Activated gamma-delta T cell (primary cell): Measurements from ENCODE around the gene SNHG17.
"Not testable (repeated sequence)": the region's sequence is repeated elsewhere in the genome, so short reads cannot be mapped to it uniquely, and the experiment has no call there.

ENCODE experiments used
- DNase-seq: peaks from one replicate; lab custom pipeline; 2025; lab: John Stamatoyannopoulos, UW

SNHG17 gene

GRCh38 chr20:38420388-38421085, 14.6 kb downstream of the SNHG17 start:
- DNase-seq = no peak

- DNase-seq = no peak
These were observed 16.5 kb downstream of the SNHG17 start for GRCh38 chr20:38418509-38419204.

GRCh38 chr20:38414769-38415450, 20.2 kb downstream of the SNHG17 start:
- DNase-seq = no peak

- DNase-seq = no peak
These were observed 22.1 kb downstream of the SNHG17 start for GRCh38 chr20:38412877-38413577.

GRCh38 chr20:38407822-38408221, 27.3 kb downstream of the SNHG17 start:
- DNase-seq = not testable (repeated sequence)

GRCh38 chr20:38407321-38407720, 27.8 kb downstream of the SNHG17 start:
- no peak for DNase-seq

- DNase-seq = no peak
These were observed 28.7 kb downstream of the SNHG17 start for GRCh38 chr20:38406476-38406875.

GRCh38 chr20:38405132-38405531, 30.0 kb downstream of the SNHG17 start:
- DNase-seq = no peak

GRCh38 chr20:38404016-38404415, 31.1 kb downstream of the SNHG17 start:
- no peak for DNase-seq

- no peak for DNase-seq
These were observed 32.3 kb downstream of the SNHG17 start for GRCh38 chr20:38402816-38403215.

GRCh38 chr20:38402089-38402488, 33.0 kb downstream of the SNHG17 start:
- no peak for DNase-seq

GRCh38 chr20:38395751-38396395, 39.3 kb downstream of the SNHG17 start:
- DNase-seq = not testable (repeated sequence)

GRCh38 chr20:38395165-38395564, 40.0 kb downstream of the SNHG17 start:
- DNase-seq = no peak

- DNase-seq = no peak
These were observed 41.9 kb downstream of the SNHG17 start for GRCh38 chr20:38393259-38393658.

- no peak for DNase-seq
These were observed 42.8 kb downstream of the SNHG17 start for GRCh38 chr20:38392356-38392755.

- DNase-seq = no peak
These were observed 47.2 kb downstream of the SNHG17 start for GRCh38 chr20:38387953-38388352.

- DNase-seq = no peak
These were observed 48.3 kb downstream of the SNHG17 start for GRCh38 chr20:38386851-38387250.

GRCh38 chr20:38386004-38386403, 49.1 kb downstream of the SNHG17 start:
- no peak for DNase-seq

- no peak for DNase-seq
These were observed 52.0 kb downstream of the SNHG17 start for GRCh38 chr20:38383147-38383546.

- DNase-seq = not testable (repeated sequence)
These were observed 57.3 kb downstream of the SNHG17 start for GRCh38 chr20:38377838-38378237.

- DNase-seq = no peak
These were observed 58.0 kb downstream of the SNHG17 start for GRCh38 chr20:38377039-38377685.
